IPS-NIHi7 (cell line): ENCODE measurements around the gene RFC2.

Experiments
- DNase-seq: peaks from one replicate; pipeline ENCODE4 v3.0.0; 2012; ENCODE audit warnings: mixed read lengths; ENCODE audit errors: extremely low spot score

The RFC2 gene

DNA sequence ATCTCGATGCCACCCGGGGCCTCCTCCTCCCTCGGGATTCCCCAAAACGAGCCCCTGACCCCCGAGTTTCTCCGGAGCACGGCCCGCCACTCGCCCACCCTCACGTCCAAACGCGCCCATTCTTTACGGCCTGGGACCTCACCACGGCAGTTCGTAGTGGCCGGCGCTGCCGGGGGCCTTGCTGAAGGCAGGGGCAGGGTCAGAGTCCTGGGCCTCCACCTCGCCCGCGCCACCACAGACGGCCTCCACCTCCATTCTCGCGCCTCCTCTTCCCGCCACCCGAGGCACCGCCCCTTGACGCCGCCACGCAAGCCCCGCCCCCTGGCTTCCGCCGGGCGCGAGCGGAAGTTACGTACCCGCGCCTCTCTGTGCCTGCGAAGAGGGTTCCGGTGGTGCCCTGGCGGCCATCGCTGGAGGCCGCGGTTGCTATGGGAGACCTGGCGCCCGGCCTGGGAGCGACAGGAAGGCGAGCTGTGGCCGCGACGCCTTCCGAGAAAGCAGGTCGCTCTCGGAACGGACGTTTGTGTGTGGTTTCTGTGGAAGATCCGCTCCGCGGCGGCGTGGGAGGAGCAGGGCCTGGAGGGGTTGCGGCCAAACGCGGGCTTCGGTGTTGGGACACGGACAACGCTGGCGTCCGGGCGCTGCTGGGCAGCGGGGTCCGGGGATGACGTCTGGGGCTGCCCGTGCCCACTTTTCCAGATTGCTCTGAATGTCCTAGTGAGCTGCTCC is at the start of gene RFC2:
Gene RFC2 (minus strand): TSS at position 271 of the 729 bp plus-strand sequence. CDS start 16 bp downstream, at position 255.
- peak; percentile 99 for DNase-seq

DNA sequence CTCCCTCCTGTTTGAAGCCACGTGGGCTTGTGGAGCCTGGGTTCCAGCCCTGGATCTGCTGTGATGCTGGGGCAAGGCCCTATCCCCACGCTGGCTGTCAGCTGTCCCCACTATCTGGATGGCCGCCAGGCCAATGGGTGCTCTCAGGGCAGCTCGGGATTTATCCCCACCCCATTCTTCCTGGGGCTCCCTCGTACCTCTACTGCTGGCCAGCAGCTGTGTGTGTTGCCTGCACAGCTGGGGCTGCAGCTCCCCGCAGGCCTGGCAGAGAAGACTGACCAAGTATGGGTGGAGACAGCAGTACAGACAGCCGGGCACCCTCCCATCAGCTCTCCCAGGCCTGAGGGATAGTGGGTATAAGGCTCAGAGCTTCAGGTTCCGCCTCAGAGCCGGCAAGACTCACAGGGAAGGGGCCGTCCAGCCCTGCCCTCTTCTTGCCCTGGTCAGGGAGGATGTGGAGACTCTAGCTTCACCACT is 48.6 kb upstream of the RFC2 start:
- DNase-seq: no peak

- no peak for DNase-seq
Observed at GRCh38 chr7:74300926-74301325, 46.7 kb upstream of the RFC2 start.

- DNase-seq: no peak
Observed at GRCh38 chr7:74299401-74299800, 45.2 kb upstream of the RFC2 start.

- DNase-seq: no peak
Observed at GRCh38 chr7:74297516-74298233, 43.5 kb upstream of the RFC2 start.

DNA sequence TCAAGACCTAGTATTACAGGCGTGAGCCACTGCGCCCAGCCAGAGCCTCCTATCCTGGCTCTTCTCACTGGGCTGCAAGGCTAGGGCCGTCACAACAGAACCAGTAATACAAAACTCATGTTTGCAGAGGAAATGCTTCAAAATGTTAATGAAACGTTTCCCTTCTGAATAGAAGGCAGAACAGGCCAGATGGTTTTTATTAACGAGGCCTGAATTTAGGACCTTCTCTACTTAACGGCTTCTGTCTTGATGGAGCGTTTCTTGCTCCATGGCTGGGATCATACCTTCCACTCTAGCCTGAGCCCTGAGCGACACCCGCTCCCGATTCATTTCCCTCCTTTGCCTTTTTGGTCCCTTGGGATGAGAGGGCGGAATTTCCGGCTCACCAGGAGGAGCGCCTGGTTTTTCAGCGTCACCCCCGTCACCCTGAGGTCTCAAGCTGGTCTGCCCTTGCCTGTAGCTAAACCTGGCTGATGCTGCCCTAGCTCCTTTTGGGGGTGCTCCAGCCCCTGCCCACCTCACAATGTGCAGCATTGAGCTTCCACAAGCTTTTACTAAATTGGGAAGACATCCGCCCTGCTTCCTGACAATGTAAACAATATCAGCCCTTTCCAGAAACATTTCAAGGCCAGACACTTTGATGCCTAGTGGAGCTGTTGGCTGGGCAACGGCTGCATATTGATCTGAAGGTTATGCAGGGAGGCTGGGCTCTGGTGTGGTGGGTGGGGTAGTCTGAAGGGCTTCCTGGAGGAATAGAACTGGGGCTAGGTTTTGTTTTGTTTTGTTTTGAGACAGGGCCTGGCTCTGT is 40.2 kb upstream of the RFC2 start:
- DNase-seq: no peak

DNA sequence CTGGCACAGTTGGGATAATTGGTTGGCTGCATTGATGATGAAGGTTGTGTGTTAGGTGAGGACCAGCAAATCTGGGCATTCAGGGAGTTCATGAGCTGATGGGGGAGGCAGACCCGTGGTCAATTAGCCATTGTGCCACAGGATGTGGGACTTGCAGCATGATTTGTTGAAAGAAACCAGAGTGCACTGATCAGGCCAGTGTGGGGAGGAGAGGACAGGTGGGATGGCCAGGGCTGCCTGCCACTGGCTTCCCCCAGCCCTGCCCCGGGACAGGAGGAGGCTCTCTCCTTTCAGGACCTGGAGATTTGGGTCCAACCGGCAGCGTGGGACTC is 39.3 kb upstream of the RFC2 start:
- no peak for DNase-seq

DNA sequence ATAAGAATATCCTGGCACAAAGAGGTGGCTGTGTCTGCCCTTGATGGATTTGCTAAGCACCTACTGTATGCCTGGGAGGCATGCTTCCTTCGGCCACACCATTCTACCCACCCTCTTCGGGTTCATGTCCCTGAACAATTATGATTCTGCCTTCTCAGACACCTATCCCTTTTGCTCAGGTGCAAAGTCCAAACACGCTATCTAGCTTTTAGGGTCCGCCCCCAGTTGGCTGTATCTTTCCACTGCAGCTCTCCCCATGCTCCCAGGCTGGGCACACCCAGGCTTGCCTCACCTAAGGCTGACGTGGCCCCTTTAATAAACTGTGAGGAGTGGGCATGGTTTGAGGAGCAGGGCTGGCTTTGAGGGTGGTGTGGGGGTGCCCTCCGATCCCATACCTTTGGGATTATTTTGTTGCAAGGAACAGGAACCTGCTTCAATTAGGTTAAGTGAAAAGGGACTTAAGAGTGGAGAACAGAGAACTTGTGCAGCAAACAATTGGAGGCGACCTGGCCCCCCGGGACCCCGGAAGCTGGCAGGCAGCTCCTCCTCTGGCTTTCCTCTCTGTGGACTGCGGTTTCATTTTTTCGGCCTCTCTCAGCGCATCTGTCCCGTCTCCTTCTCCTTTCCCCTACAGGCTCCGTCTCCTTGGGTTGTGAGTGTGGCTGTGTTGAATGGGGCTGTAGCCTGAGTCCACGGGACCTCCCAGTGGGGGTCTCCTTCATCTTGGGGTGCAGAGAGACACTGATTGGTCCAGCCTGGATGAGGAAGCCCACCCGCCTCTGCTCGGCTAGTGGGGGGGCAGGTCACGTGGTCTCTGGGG is 38.8 kb upstream of the RFC2 start:
- DNase-seq: no peak

DNA sequence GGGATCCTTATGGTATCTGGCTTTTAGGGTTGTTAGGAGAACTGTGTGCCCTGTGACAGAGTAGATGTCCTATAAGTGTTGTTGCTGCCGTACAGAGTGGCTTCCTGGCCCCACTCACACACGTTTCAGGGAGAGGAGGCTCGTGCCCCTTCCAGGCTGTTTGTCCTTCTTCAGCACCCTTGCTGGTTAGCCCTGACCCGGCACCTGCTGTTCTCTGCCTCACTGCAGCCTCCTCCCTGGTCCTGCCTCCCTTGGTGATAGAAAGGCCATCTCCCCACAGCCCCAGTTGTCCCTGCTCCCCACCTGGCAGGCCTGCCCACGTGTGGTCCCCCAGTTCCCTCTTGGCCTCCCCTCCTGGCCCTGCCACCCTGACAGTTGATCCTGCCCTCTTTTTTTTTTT is 37.3 kb upstream of the RFC2 start:
- no peak for DNase-seq

- peak; percentile 12 for DNase-seq
Observed at GRCh38 chr7:74290981-74291441, 36.8 kb upstream of the RFC2 start.

- peak; percentile 7 for DNase-seq
Observed at GRCh38 chr7:74290553-74290950, 36.4 kb upstream of the RFC2 start.

- DNase-seq: peak; percentile 15
Observed at GRCh38 chr7:74289659-74290552, 35.7 kb upstream of the RFC2 start.

DNA sequence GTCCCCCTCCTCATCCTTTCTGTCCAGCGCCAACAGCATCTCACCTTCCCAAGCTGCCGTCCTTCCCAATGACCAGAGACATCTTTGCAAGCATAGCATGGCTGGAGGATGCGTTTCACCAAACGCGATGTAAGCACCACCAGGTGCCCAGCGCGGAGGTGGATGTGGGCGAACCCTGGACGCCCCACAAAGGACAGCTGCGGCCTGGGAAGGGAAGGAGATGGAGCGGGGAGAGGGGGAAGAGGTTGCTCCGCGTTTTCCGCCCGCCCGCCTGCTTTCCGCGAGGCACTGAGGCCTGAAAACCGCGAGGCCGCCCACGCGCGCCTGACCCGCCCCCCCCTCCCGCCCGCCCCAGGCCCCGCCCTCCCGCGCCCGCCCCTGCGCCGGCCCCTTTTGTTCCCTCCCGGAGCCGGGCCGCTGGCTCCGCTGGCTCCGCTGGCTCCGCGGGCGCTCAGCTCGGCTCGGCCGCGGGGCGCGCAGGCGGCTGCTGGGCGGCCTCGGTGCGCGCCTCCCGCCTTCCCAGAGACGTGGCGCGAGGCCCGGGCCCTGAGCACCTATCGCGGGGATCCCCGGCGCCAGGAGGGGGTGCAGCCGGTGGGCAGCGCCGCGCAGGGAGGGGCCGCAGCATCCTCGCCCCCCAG is 34.9 kb upstream of the RFC2 start, which contains the start of gene CLIP2:
Gene CLIP2 (plus strand): TSS at position 390 of the 641 bp plus-strand sequence. CDS start 28,140 bp downstream, outside the sequence.
- peak; percentile 93 for DNase-seq

DNA sequence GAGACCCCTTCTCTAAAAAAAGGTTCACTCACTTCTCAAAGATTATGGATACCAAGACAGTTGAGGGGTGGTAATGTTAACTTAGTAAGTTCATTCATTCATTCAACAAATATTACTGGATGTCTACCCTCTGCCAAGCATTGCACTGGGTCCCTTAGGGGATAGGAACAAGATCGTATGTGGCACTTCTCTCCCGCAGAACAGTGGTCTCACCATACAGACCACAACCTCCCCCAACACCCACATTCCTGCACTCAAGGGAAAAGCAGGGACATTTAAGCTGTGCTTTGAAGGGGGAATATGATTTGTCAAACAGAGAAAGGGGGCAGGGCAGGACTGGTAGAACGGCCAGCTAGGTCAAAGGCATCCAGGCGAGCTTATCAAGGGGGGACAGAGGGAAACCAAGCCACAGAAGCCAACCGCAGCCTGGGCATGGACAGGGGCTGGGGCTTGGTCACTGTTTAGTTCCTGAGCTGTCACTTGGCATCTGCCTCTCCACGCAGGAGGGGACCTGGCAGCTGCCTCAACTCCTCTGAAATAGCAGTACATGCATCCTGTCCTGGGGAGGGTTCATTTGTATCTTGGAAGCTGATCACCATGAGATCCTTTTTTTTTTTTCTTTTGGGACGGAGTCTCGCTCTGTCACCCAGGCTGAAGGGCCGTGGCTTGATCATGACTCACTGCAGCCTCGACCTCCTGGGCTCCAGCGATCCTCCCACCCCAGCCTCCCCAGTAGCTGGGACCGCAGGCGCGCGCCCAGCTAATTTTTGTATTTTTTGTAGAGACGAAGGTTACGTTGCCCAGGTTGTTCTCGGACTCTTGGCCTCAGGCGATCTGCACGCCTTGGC is 34.1 kb upstream of the RFC2 start:
- DNase-seq: no peak

- no peak for DNase-seq
Observed at GRCh38 chr7:74287303-74288033, 33.3 kb upstream of the RFC2 start.

DNA sequence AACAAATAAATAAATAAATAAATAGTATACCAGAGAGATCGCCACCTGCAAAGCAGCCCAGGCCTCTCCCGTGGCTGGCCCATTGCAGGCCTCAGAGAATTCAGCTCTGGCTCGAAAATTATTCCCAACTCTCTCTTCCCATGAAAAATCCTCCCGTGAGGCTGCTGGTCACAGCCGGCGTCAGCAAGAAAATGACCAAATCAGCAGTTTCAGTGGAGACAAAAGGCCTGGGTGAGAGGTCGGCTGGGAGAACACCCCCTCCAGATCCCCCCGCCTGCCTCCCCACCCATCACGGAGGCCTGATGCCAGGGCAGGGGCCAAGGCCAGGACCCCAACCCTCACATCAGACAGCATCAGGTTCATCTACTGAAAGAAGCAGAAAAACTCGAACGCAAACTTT is 31.9 kb upstream of the RFC2 start:
- DNase-seq: no peak

DNA sequence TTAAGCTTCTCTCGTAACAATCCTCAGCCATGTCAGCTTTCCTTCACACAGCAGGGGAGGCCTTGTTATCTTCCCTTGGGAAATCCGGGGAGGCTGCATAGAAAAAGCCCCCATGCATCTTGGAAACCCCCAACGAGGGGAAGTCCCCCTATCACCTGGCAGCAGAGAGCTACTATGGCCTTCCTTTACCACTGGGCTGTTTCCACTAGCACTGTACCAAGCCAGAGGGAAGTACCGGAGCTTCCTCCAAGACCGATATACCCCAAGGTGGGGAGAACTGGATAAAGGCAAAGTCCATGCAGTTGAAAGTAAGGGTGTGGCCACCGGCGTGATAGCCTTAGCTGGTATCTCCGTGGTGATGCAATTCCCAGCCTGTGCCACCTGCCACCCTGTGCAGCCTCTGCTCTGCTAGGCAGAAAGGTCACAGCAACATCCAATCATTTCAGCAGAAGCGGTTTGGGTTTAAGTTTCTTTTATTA is 30.6 kb upstream of the RFC2 start:
- peak; percentile 23 for DNase-seq

DNA sequence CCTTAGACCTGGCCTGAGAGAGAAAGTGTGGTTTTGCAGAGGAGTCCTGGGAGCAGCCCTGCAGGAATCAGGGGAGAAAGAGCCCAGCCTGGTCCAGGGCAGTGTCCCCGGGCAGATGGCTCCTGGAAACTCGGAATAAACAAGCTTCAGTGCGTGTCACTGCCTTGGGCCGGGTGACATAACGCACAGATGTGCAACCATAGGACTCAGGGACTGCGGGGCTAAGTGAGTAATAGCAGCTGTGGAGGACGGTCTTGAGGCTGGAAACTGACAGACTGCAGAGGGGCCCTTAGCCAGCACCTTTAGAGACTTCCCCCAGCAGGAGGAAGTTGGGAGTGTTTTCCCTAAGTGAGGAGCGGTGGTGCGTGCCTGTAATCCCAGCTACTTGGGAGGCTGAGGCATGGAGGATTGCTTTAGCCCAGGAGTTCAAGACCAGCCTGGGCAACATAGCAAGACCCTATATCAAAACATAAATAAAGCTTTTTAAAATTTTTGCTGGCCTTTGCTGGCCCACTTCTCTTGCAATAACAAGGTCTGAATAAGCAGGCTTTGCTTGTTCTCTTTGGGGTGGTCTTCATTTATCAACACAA is 29.8 kb upstream of the RFC2 start:
- DNase-seq: no peak
